GM12873 (cell line): ENCODE data around the gene THRB.

Source experiments
- TF ChIP-seq, protein P1 (sequence below): IDR thresholded peaks from 2 replicates; pipeline ENCODE4 v1.5.1; 2012; ENCODE audit warnings: low read depth, mild to moderate bottlenecking, moderate library complexity, low read length, control low read depth; ENCODE audit not compliant: insufficient read depth; ENCODE audit errors: missing control alignments

The THRB gene

GRCh38 chr3:24270744-24271143, 223.9 kb downstream of the THRB start:
- TF ChIP-seq, protein P1, sequence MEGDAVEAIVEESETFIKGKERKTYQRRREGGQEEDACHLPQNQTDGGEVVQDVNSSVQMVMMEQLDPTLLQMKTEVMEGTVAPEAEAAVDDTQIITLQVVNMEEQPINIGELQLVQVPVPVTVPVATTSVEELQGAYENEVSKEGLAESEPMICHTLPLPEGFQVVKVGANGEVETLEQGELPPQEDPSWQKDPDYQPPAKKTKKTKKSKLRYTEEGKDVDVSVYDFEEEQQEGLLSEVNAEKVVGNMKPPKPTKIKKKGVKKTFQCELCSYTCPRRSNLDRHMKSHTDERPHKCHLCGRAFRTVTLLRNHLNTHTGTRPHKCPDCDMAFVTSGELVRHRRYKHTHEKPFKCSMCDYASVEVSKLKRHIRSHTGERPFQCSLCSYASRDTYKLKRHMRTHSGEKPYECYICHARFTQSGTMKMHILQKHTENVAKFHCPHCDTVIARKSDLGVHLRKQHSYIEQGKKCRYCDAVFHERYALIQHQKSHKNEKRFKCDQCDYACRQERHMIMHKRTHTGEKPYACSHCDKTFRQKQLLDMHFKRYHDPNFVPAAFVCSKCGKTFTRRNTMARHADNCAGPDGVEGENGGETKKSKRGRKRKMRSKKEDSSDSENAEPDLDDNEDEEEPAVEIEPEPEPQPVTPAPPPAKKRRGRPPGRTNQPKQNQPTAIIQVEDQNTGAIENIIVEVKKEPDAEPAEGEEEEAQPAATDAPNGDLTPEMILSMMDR, result no peak

DNA sequence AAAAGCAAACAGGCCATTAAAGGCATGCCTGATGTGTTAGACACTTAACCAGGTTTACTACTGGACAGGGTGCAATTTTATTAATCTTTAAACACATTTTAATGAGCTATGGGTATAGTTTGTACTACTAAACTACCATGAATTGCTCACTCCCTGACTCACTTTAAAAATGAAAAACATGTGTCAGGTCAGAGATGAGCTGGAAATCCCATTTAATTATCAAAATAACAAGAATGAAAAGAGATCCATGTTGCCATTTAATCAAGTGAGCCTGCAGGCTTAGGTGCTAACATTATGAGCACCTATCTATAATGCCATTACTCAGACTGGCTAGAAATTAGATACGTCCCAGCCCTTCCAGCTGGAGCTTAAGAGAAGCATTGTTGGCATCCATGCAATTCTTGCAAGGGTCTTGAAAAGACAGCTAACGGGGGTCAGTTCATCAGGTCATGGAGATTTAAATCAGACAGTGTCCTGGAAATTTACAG, 224.4 kb downstream of the THRB start:
- TF ChIP-seq, protein P1, result no peak

GRCh38 chr3:24264748-24265158, 229.9 kb downstream of the THRB start:
- TF ChIP-seq, protein P1, result peak; percentile 66

DNA sequence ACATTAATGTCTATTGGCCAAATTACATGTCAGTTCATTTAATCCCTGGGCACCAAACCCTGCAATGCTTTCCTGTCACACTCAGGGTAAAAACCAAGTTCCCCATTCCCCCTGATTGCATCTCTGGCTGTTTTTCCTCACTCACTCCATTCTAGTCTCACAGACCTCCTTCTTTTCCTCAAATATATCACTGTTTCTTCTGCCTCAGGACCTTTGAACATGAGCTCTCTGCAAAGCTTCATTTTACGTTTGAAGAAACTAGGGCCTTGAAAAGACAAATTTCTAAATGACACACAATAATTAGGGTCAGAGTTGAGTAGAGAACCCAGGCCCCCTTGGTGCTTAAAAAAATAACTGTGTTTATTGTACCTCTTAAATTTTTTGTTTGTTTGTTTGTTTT, 230.6 kb downstream of the THRB start:
- TF ChIP-seq, protein P1, result no peak

DNA sequence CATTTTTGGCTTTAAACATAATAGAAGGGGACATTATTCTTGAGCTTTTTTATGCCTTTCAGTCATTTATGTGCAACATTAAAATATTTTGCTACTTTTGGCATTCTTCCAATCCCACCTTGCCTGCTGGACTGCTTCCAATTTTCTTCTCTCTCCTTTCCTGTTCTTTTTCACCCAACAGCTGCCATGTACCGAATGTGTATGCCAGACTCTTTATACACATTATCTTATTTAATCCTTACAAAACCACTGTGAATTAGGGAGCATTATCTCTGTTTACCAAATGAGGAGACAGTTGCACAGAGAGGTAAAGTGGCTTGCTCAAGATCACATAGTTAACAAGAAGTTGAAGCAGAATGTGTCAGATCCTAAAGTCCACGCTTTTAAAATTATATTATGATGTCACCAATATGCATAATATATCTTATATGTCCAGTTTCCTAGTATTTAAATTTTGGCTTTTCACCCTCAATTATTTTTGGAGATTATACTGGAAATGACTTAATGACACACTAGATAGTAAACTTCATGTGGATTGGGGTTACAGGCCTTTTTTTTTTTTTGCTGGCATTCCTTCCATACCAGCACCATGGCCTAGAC, 231.5 kb downstream of the THRB start:
- TF ChIP-seq, protein P1, result no peak

- TF ChIP-seq, protein P1, result no peak
Observed at GRCh38 chr3:24261521-24261920, 233.1 kb downstream of the THRB start.

- TF ChIP-seq, protein P1, result no peak
Observed at GRCh38 chr3:24259901-24260512, 234.6 kb downstream of the THRB start.
